Retinal pigment epithelial cell (primary cell): Measurements from ENCODE around the gene C5orf52.
A peak's percentile ranks its signal among the peaks of the same experiment; 100 is the strongest.

Experiments used
- DNase-seq: peaks from one replicate; pipeline ENCODE4 v3.0.0-alpha.2; 2010; ENCODE audit warnings: low read depth
- H3K4me3 ChIP-seq: 2 replicates; pipeline ENCODE4 v1.5.1; 2011; ENCODE audit warnings: mild to moderate bottlenecking, low read length, control low read depth, moderate library complexity
- TF ChIP-seq, protein P1 (sequence below): conservative IDR thresholded peaks from 2 replicates; pipeline ENCODE4 v1.5.1; 2011; ENCODE audit warnings: low read depth, low read length, control low read depth, inconsistent platforms

Gene C5orf52

GRCh38 chr5:157649101-157649500 is 22.2 kb upstream of the C5orf52 start:
- DNase-seq, result no peak
- TF ChIP-seq, protein P1, sequence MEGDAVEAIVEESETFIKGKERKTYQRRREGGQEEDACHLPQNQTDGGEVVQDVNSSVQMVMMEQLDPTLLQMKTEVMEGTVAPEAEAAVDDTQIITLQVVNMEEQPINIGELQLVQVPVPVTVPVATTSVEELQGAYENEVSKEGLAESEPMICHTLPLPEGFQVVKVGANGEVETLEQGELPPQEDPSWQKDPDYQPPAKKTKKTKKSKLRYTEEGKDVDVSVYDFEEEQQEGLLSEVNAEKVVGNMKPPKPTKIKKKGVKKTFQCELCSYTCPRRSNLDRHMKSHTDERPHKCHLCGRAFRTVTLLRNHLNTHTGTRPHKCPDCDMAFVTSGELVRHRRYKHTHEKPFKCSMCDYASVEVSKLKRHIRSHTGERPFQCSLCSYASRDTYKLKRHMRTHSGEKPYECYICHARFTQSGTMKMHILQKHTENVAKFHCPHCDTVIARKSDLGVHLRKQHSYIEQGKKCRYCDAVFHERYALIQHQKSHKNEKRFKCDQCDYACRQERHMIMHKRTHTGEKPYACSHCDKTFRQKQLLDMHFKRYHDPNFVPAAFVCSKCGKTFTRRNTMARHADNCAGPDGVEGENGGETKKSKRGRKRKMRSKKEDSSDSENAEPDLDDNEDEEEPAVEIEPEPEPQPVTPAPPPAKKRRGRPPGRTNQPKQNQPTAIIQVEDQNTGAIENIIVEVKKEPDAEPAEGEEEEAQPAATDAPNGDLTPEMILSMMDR, result no peak
- H3K4me3 ChIP-seq, result no peak overlapping the region

DNA sequence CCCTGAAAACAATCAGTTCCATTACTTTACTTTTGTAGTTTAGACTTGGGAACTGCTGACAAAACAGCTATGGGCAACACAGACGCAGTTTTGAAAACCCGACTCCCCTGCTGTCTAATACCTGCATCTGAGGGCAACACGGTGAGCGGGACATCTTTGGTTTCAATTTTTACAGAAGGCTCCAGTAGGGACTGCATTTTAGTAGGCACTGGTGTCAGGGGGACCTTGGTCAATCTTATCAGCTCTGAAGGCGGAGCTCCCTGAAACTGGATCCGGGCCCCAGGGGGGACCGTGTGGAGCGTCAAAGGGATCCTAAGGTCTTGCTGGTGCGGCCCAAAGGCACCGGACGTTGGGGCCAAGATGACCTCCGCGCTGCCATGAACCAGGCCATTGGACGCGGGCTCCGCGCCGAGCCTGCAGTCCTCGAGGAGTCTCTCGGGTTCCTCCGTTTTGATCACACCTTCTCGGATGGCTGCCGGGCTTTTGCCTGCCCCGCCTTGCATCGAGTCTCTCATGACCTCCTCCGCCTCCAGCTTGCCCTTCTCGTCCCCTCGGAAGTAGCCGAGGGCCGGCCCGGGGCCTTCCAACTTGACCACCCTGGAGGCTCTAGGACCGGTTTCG is 20.2 kb upstream of the C5orf52 start:
- no peak overlapping the region for H3K4me3 ChIP-seq
- DNase-seq, result no peak
- TF ChIP-seq, protein P1, result no peak

DNA sequence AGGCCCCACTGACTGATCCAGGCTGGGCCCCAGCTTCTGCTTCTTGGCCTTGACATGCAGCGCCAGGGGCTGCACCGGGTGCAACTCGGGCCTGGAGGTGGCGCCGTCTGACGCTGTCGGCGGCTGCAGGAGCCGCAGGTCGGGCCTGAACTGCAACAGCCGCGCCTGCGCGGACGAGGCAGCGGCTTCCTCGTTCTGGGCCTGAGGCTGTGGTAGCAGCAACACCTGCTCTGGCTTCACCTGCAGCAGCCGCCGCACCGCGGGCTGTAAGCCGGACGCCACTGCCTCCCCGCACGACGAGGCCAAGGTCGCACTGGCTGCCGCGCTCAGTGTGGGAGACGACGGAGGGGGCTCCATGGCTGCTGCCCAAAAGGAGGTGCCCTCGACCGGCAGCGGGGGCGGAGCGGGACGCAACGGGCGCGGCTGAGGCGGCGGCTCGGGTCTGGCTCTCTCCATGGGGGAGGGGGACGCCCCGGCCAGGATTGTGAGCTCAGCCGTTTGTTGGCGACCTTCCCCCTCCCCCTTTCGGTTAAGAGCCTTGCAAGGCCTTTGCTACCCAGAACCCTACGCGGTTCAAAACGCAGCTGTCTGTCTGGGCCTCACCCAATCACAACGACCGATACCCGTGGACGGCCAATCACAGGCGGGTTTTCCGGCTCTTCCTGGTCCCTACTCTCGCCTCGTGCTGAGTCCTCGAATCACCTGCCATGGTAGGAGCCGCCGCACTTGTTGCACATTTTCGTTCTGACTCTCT is 19.5 kb upstream of the C5orf52 start:
- H3K4me3 ChIP-seq, result peak overlapping the region; percentile 35

GRCh38 chr5:157652377-157652692 is 19.0 kb upstream of the C5orf52 start, which contains the start of gene SOX30:
SOX30 (minus strand) TSS chr5:157652438; CDS start chr5:157652078, 360 bp downstream.
- H3K4me3 ChIP-seq, result peak within 1 kb of the TSS; percentile 35
- TF ChIP-seq, protein P1, result no peak
- DNase-seq, result no peak

More for the DNA sequence above, 19.5 kb upstream of the C5orf52 start:
- DNase-seq, result peak; percentile 17
- TF ChIP-seq, protein P1, result peak; percentile 49

DNA sequence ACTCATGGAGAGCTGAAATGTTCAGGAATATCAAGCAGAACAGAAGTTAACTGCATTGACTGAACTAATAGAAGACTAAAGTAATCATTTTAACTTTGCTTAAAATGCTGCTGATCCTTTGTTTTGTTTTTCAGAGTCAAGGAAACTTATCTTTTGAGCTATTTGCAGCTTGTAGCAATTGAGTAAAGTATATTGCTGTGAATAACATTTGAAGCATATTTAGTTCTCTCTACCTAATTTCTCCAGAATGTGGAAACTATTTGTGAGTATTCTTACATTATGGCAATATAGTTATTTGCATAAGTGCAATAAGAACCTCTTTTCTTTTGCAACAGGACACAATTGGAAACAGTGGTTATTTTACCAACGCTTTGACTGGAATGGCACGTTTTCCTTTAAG is 13.8 kb upstream of the C5orf52 start:
- no peak for DNase-seq
- H3K4me3 ChIP-seq, result no peak overlapping the region
- TF ChIP-seq, protein P1, result no peak

- TF ChIP-seq, protein P1, result no peak
- H3K4me3 ChIP-seq, result no peak overlapping the region
- DNase-seq, result no peak
Observed at GRCh38 chr5:157658893-157659292, 12.4 kb upstream of the C5orf52 start.
